Measurements from ENCODE around the gene KLF16. TPM values are rescaled to one million over a fixed set of nuclear protein-coding genes. Genes with fewer than 3 reads are reported as not detected.

KLF16 gene
- total RNA-seq, 4 donors from 2014 or later, result 2.4 to 3.4 (median 2.9) TPM; not detected in 1

- no peak for TF ChIP-seq CTCF (IDR thresholded peaks at IDR 0.05; ENCODE audit: low read depth)
These were observed 1.8 kb downstream of the KLF16 start for GRCh38 chr19:1861599-1862031.

GRCh38 chr19:1860821-1861598 is 2.4 kb downstream of the KLF16 start:
- TF ChIP-seq CTCF (IDR thresholded peaks at IDR 0.05; ENCODE audit: low read depth), result no peak

- no peak for TF ChIP-seq CTCF (IDR thresholded peaks at IDR 0.05; ENCODE audit: low read depth)
These were observed 3.2 kb downstream of the KLF16 start for GRCh38 chr19:1860042-1860775.

GRCh38 chr19:1859331-1859781 is 4.0 kb downstream of the KLF16 start:
- TF ChIP-seq CTCF (IDR thresholded peaks at IDR 0.05; ENCODE audit: low read depth), result no peak

- TF ChIP-seq CTCF (IDR thresholded peaks at IDR 0.05; ENCODE audit: low read depth), result no peak
These were observed 4.8 kb downstream of the KLF16 start for GRCh38 chr19:1858412-1859081.

GRCh38 chr19:1857648-1858326 is 5.6 kb downstream of the KLF16 start:
- TF ChIP-seq CTCF (IDR thresholded peaks at IDR 0.05; ENCODE audit: low read depth), result no peak

Data from subcutaneous adipose tissue (tissue), 4 donors.